ENCODE data around the gene EGF.

The EGF gene

GRCh38 chr4:109966891-109967481, 54.3 kb downstream of the EGF start:
- DNase-seq = no peak

GRCh38 chr4:109967798-109968520, 55.3 kb downstream of the EGF start:
- DNase-seq = no peak

- no peak for DNase-seq
Measured at GRCh38 chr4:109969087-109969486, 56.4 kb downstream of the EGF start.

- no peak for DNase-seq
Measured at GRCh38 chr4:109969919-109970318, 57.2 kb downstream of the EGF start.

- no peak for DNase-seq
Measured at GRCh38 chr4:109972786-109973528, 60.3 kb downstream of the EGF start.

- no peak for DNase-seq
Measured at GRCh38 chr4:109973529-109973905, 60.8 kb downstream of the EGF start.

- no peak for DNase-seq
Measured at GRCh38 chr4:109976189-109976588, 63.5 kb downstream of the EGF start.

GRCh38 chr4:109977854-109978501, 65.3 kb downstream of the EGF start:
- peak; percentile 32 for DNase-seq

GRCh38 chr4:109978704-109979454, 66.2 kb downstream of the EGF start:
- DNase-seq = no peak

GRCh38 chr4:109979920-109980717, 67.4 kb downstream of the EGF start:
- no peak for DNase-seq

- no peak for DNase-seq
Measured at GRCh38 chr4:109981936-109982335, 69.3 kb downstream of the EGF start.

GRCh38 chr4:109982521-109982920, 69.8 kb downstream of the EGF start:
- DNase-seq = no peak

GRCh38 chr4:109985993-109986974, 73.6 kb downstream of the EGF start:
- DNase-seq = no peak

GRCh38 chr4:109989044-109989443, 76.4 kb downstream of the EGF start:
- DNase-seq = no peak

GRCh38 chr4:109989618-109990017, 76.9 kb downstream of the EGF start:
- DNase-seq = no peak

- DNase-seq = no peak
Measured at GRCh38 chr4:109990261-109991257, 77.9 kb downstream of the EGF start.

- DNase-seq = no peak
Measured at GRCh38 chr4:109993116-109993515, 80.4 kb downstream of the EGF start.

GRCh38 chr4:109994415-109994827, 81.7 kb downstream of the EGF start:
- DNase-seq = no peak

GRCh38 chr4:109996526-109996925, 83.8 kb downstream of the EGF start:
- no peak for DNase-seq

Measured in amniotic stem cell (primary cell).